Inflammatory macrophage treated with lipopolysaccharide for 4 hours (primary cell): Measurements from ENCODE around the gene GCN1.
"Not testable (repeated sequence)": the region's sequence is repeated elsewhere in the genome, so short reads cannot be mapped to it uniquely, and the experiment has no call there.

Experiments used
- DNase-seq: peaks from one replicate; pipeline ENCODE4 v3.0.0-alpha.2; 2020

Gene GCN1

GRCh38 chr12:120228291-120229070 lies 34.0 kb upstream of the GCN1 start:
- DNase-seq, result peak; percentile 80

DNA sequence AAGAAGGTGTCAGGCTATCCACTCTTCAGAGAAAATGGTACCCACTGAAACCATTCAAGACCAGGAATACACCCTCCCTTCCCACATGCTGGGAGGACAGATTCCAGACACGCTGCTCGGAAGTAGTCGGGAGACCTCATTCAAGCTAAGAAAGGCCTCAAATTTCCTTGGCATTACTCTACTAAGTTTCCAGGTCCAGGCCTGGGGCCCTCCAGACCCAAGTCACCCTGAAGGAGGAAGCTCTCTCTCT lies 33.5 kb upstream of the GCN1 start:
- DNase-seq, result no peak

- DNase-seq, result no peak
These were observed 32.9 kb upstream of the GCN1 start for GRCh38 chr12:120227233-120228040.

DNA sequence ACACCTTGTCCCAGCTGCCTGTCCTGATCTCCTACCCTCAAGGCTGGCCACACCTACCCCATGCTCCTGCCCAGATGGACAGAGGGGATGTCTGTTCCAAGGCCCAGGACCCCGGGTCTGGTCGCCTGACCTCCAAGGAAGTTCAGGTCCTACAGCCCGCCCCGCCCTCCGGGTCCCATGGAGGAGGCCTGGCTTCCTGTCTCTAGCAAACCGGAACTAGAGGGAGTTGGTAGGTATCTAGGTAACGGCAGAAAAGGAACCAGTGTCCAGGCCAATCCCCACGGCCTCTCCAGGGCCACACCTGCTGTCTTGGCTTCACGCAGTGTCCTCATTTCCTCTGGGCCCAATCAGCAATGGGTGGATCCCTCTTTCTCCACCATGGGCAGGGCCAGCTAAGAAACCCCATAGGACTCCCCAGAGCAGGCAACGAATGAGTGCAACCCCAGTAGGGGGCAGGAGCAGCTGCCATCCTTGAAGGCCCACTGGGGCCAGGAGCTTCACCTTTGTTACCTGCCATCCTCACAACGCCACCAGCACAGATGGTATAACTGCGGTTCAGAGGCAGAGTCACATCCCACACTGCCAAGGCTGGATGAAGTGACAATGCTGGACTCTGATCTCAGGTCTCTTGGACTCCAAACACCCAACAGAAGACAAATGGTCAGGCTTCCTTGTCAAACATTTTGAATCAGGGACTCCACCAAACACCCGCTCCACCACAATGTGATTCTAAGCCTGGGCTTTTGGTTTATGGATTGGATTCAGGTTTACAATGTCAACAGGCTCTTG lies 31.5 kb upstream of the GCN1 start:
- DNase-seq, result peak; percentile 48

GRCh38 chr12:120225200-120225558 lies 30.7 kb upstream of the GCN1 start:
- no peak for DNase-seq

GRCh38 chr12:120224304-120225199 lies 30.0 kb upstream of the GCN1 start:
- no peak for DNase-seq

DNA sequence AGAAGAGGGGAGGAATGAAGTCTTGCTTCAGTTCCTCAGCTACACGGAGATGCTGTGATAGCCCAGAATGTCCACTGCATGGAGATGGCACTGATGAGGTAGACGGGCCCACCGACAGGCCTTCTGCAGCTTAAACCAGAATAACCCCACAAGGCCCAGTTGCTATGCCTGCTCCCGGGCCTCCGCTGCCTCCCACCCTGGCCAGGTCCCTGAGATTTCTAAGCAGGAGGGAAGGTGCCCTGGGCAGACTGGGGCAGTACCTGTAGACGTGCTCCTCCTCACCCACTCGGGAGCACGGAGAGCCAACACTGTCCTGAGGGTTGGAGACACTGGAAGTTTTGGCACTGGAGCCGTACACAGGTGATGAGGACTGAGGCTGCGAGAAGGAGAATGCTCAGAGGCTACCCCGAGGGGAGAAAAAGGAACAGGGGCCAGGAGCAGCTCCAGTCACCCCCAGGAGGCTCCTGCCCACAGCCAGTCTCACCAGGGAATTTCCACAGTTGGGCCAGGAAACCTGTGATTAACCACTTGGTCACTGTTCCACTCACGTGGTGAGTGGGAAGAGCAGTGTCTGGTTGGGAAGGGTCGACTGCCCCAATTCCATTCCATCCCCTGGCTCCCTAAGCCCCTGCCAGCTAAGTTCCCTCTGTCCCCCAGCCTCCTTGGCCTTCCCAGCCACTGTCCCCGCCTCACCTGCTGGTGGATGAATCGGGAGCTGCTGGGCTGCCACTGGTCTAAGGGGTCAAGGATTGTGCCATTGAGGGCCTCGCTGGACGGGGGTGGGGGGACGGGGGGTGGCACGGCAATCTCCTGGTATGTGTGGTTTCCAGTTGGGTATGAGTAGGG lies 29.2 kb upstream of the GCN1 start:
- peak; percentile 35 for DNase-seq

DNA sequence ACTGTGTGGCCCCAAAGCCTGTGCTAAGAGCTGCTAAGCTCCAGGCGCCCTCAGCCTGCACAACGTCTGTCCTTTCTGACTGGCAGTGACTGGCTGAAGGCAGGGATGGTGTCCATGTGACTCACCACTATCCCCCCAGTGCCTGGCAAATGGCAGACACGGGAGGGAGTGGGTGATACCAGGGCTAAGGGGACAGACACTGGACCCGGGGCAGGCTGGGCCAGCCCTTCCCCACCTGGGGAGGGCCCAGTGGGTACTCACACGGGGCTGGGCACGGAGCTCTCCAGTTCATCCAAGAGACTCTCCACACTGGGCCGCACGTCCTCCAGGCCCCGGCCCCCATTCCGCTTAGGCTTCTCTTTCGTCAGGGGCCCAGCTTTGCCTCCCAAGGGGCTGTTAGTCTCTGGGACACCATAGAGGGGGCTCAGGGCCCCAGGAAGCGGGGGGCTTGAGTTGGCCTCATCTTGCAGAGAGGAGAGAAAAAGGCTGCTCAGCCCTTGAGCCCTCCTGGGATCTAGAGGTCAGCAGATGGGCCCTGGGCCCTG lies 27.8 kb upstream of the GCN1 start:
- no peak for DNase-seq

DNA sequence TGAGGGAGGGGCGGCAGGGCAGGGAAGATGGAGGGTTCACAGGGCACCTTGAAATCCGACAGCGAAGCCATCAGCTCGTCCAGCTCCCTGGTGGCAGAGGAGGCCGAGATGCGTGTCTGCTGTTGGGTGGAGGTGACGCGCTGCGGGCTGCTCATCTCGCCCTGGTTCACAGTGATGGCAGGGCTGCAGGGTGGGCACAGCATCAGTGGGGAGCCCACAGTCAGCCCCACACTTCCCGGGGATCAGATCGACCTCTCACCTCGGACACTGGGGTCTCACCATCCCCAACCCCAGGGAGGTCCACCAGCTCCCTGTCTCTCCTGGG lies 27.0 kb upstream of the GCN1 start:
- DNase-seq, result no peak

DNA sequence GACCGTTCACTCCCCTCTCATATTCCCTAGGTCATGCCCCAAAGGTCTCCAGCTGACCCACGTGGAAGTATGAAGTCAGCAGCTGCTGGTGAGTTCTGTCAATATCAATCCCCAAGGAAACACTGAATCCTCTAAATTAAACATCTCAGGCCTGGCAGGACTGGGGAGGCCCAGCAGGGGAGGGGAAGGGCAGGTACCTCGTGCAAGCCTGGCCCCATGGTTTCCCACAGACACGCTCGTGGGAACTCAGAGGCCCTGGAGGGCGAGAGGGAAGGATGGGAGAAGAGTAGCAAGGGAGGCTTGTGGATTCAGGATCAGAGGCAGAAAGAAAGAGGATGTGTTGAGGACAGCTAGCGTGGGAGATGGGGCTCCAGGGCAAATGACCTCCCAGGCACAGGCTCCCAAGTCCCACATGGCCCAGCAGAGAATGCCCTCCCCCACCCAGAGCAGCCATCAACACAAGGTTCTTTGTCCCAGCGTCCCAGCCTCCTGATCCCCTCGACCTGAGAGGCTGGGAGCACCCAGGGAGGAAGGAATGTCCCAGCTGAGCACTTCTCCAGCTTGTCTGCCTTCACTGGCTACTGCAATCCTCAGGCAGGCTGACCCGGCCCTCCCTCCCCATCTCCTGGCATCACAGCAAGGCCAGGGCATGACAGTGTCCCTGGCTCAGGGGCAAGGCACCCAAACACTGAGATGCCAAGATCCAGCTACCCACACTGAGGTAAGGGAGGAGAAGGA lies 26.5 kb upstream of the GCN1 start:
- DNase-seq, result no peak

- DNase-seq, result no peak
These were observed 24.4 kb upstream of the GCN1 start for GRCh38 chr12:120218680-120219606.

DNA sequence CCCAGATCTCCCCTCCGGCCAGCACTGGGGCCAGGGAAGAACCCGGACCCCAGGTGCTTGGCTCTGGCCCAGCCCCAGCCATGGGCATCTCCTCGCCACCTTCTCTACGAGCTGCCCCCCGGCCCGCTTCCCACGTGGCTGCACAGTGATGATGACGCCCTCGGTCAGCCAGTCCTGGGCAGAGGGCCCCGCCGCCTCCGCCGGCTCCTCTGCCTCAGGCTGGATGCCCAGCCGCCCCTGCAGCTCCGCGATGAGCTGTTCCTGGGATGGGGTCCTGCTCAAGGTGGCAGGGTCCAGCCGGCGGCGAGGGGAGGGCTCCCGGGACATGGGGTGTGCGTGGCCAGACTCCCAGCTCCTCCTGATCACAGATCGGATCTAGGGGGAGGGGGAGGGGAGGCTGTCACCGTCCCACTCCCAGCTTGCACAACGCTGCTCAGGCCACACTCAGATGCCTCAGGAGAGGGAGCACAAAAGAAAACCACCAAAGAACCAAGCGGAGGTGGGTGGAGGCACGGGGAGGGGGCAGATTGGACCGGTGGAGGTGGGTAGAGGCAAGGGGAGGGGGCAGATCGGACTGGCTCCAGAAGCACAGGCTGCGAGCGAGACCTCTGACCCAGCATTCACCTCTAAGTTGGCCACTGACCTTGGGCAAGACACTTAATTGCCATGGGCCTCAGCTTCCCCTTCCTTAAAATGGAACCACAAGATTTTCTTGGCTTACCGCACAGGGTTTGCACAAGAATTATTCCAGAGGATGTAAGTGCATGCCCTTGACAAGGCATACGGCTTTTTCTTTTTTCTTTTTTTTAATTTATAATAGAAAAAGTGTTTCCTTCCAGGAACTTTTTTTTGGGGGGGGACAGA lies 22.5 kb upstream of the GCN1 start:
- peak; percentile 73 for DNase-seq

DNA sequence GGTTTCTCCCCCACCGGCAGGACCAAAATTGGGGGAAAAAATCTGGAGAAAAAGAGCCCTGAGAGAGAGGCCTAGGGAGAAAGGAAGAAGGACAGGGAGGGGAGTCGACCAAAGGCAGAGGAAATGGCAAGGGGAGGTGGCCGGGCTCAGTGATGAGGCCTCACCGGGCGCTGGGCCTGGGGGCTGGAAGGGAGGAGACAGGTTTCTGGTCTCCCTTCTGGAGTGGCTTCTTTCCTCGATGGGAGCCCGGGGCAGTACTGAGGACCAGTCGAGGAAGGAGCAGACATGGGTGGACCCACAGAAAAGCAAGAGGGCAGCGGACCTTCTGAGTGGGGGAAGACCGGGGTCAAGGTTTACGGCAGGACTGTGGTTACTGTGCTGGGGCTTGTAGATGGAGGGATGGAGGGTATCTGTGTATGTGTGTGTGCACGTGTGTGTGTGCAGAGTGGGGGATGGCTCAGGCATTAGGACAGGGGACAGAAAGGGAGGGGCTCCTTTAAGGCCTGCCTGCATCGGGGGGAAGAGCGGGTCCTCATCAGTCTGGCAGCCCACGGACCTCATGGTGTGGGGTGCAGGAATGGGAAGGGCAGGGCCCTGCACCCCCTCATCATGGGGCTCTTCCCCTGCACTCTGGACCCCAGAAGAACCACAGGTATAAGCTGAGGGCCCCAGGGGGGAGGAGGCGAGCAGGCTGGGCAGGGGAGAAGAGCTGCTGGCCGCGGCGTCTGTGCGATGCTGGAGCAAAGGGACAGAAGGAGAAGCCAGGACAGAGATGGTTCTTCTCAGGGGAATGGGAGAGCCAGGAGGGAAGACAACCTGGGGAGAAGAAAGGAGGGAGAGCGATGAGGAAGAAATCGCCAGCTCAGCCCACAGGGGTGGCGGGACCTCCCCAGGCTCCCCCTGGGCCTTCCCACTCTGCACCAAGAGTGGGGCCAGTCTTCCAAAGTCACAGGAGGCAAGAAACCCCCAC lies 21.5 kb upstream of the GCN1 start:
- DNase-seq, result no peak

DNA sequence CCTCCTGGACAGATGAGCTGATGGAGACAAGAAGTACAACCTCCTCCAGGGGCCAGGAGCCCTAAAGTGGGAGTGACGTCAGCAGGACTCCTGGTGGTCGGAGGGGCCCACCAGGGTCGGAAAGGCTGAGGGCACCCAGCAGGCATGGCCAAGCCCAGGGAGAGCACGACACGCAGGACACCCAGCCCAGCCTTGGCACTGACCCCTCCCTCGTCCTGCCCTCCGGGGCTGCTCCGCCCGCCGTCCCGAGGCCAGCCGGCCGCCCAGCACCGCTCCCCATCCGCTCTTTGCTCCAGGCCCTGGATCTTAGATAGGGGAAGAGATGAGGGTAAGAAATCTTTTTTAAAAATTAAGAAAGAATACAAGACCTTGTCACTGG lies 20.8 kb upstream of the GCN1 start:
- DNase-seq, result no peak

DNA sequence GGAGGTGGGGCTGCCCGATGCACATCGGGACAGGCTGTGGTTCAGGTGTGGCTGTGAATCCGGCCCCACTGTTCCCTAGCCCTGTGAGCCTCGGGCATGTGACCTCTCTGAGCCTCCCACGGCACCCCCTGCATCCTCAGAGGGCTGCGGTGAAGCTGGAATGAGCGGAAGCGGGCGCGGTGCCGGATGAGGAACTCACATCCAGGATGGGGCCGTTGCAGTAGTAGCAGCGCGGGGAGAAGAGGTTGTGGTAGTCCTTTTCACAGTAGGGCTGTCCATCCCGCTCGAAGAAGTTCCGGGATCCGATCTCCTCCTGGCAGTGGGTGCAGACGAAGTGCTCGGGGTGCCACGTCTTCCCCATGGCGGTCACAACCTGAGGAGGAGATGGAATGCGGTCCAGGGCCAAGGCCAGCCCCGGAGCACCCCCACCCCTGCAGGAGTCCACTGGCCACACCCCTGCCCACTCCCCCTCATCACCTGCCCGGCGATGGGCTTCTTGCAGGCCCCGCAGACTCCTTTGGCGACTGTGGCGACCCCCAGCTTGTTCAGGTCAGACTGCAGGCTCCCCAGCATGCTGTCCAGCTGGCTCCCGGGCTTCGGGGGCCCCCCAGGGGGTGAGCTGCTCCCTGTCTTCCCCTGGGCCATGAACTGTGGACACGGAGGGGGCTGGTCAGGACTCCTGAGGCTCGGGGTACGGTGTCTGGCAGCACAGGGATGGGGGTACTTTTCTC lies 20.3 kb upstream of the GCN1 start:
- no peak for DNase-seq

DNA sequence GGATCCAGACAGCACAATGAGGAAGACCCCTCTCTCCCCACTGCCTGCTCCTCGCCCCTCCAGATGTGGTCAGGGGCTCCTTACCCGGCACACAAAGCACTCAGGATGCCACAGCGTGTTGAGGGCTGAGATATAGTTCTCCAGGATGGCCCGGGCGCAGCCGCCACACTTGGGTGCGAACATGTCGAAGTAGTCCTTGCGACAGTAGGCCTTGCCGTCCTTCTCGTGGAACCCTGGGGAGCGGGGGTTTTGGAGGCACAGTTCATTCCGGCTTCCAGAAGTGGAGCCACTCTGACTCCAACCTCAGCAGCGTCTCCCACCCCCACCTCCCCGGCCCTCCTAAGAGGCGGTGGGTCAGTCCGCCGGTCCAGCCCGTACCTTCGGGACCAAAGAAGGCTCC lies 19.2 kb upstream of the GCN1 start:
- DNase-seq, result no peak

GRCh38 chr12:120213182-120213581 lies 18.7 kb upstream of the GCN1 start:
- not testable (repeated sequence) for DNase-seq
